HG02852 (cell line): Measurements from ENCODE around the gene ENPP6.
"Not testable (repeated sequence)": the region's sequence is repeated elsewhere in the genome, so short reads cannot be mapped to it uniquely, and the experiment has no call there.

ENCODE experiments used
- ATAC-seq: cut with Tn5 transposase; IDR thresholded peaks from one replicate; pipeline ENCODE4 v1.9.1; 2021; ENCODE audit warnings: mild to moderate bottlenecking, moderate library complexity; ENCODE audit not compliant: unreplicated experiment

Gene ENPP6

DNA sequence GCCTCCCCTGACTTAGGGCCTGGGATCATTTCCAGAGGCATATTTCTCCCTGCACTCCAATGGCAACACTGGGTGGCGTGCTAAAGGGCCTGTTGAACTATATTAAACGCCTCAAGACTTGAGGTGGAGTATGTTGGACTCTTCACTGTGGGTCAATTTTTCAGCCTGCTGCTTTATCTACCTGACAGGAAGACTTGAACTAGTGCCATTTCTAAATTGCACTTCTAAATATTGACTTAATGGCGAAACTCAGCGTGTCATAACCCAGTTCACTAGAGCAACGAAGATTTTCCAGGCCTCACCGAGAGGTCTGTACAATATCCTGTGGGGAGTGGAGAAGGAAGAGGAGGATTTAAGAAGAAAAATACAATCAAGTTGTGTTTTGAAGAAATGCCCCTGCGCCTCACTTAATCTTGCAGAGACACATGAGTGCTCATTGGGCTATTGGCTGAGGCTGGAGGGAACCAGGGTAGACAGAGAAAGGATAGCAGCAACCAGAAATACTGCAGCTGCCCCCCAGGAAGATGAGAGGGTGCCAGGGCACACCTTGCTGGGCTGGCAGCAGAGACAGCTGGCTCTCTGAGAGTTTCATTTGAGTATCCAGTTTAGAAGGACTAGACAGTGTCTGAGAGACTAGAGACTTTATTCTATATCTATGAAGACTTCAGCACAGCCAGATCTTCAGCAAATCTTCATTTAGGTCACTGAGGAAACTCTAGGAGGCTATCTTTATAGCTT, 67.4 kb downstream of the ENPP6 start:
- no peak for ATAC-seq

DNA sequence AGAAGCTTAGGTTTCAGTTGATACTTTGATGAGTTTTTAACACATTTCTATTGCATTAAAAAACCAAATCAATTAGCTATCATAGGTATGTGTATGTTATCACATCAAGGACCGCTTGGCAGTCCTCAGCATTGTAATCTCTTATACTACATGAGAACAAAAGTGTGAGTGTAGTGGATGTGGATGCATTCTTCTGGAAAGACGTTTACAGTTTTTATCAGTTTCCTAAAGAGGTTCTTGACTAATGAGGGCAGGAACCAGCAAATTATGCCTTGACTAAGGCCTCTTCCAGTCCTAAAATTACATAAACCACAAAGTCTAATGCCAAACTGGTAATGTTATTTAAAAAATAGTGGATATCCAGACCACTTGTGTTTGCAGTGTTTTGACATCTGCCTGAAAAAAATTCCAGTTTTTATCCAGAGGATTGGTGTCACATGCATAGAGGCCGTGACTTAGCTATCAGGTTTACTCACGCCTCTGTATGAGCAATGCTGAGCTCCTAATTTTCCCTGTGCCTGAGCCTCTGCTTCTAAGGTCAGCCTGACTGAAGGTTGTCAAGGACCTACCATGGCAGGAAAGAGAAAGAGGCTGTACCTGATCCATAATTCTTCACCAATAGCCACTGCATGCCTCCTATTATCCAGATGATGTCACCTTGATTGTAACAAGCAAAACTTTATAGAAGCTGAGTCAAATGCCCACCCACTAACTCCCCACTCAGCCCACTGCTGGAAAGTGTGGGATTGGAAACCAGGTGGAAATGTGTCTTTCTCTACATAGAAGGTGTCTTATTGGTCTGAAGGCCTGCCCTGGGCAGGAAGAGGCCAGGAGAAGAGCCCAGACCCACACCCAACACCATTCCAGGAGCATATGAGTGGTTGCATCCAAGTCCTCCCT, 68.7 kb downstream of the ENPP6 start:
- ATAC-seq, result no peak

GRCh38 chr4:184147858-184148737, 69.6 kb downstream of the ENPP6 start:
- no peak for ATAC-seq

DNA sequence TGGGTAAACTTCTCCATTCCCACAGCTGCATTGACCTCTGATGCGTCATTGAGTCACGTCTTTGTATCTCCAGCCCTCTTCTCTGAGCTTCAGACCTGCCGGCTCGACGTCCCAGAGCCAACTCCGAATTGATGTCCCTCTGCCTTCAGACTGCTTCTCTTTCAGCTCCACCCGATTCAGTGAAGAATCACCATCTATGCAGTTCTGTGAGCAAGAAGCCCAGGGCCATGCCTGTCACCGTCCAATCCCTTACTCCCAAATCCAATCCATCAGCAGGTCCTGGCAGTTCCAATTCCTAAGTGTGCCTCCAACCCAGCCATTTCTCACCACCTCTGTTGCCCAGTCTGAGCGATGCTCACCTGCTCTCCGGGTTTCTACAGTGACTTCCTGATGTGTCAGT, 70.7 kb downstream of the ENPP6 start:
- ATAC-seq, result no peak

DNA sequence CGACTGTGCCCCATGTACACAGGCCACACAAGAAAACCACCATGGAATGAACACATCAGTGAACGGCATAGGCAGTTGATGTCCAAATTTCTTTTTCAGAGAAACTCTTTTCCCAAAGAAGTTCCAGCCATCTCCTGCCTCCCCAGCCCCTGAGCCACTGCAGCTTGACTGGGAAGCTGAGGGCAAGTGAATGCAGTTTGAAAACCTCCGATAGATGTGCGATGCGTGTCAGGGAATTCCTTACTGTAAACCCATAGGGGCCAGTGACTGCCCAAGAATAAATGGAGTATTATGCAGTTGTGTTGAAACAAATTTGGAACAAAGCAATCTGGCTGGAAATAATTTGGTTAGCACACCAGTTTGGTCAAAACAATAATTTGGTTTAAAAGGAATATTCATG, 72.1 kb downstream of the ENPP6 start:
- ATAC-seq, result no peak

DNA sequence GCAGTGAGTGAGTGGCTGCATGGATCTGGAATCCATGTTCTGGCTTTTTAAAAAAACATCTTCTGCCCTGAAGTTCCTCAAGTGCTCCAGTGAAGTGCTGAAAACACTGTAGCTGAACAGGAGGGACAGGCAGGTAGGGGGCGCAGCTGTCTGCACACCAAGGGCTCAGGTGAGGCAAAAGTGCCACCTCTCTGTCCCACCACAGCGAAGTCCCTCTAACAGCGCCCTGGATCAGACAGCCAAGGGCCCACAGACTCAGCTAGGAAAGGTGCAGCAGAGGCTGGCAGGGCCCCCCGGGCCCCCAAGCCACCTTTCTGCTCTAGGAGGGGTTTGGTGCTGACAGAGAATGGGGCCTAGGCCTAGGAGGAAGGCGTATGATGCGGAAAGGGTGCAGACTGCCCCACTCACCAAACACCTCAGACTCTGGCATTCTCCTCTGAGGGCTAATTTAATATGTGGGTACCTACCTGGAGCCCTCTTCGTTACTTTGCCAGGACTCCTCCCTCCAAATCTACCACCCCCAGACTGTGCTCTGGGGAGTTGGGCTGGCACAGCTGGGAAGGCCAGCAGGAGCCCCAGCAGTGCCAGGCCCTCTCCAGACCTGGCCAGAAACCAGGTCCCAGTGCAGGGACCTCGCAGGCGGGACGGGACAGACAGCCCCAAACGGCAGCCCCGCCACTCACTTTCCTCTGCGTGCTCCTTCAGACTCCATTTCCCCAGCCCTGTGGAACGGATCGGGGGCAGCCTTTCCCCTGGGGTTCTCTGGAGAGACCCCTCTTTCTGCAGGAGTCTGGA, 73.7 kb downstream of the ENPP6 start:
- no peak for ATAC-seq

DNA sequence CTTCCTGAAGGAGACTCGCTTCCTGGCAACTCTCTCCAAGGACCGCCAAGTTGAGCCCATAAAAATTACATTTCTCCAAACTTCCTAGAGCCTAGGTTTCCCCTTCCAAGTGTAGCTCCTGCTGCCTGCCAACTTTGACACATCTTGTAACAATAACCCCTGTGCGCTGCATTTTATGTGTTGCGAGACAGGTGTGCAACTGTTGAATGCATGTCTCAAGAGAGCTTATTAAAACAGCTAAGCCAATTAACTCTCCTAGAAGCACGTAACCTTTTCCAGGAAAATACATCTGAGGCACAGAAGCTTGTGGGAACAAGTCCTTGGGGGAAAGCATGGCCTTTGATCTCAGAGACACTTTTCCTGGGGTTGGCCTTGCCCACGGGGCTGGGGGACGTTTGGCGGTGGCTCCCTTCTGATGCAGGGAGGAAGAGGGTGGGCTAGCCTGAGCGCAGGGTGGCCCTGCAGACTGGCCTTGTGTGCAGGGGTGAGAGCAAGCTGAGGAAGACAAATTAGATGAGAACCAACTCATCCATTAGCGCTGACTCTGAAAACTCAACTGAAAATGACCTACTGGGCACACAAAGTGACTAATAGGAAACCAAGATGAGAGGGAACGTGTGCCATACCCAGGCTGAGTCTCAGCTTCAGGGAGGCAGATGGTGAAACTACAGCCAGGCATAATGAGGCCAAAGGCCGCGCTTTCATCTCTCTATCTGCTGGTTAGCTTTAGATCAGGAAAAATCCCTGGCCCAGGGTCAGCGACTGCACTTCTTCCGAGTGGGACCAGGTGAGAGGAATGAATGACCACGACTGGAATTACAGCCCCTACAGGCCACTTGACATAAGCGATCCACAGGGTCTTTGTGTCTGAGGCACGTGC, 75.3 kb downstream of the ENPP6 start:
- ATAC-seq, result no peak

DNA sequence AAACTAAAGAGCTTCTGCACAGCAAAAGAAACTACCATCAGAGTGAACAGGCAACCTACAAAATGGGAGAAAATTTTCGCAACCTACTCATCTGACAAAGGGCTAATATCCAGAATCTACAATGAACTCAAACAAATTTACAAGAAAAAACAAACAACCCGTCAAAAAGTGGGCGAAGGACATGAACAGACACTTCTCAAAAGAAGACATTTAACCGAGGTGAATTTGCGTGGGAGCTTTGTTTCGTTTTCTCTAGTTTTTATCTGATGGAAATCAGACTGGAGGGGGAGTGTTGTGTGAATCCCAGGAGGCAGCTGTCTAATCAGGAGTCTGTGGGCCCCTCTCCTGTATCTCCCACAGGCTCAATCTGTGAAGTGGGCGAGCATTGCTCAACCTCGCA, 76.8 kb downstream of the ENPP6 start:
- not testable (repeated sequence) for ATAC-seq

DNA sequence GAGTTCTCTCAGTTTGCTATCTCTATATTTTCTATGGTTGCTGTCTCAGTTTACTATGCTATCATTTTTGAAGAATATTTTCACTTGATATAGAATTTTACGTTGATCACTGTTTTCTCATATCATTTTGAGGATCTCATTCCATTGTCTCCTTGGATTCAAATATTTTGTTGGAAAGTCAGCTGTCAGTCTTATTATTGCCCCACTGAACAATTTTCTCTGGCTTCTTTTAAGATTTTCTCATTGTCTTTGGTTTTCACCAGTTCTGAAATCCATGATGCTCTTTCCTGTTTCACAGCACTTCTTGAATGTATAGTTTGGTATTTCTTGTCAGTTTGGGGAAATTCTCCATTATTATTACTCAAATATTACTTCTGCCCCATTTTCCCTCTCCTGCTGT, 81.1 kb downstream of the ENPP6 start:
- ATAC-seq, result no peak

DNA sequence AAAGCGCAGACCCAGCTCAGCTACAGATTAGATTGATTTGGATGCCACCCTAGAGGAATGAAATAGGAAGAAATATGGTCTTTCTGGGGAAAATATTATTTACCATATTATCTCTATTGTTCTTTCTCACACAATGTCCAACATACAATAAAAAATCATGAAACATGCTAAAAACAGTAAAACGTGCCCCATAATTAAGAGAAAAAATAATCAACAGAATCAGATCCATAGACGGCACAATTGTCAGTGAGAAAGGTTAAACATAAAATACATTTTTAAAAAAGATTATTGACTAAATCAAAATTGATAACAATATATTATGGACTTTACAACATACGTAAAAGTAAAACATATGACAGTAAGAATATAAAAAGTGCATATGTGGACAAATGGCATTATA, 90.9 kb downstream of the ENPP6 start:
- ATAC-seq, result no peak

- ATAC-seq, result no peak
Measured at GRCh38 chr4:184122631-184123408, 94.9 kb downstream of the ENPP6 start.

GRCh38 chr4:184120549-184121127, 97.0 kb downstream of the ENPP6 start:
- no peak for ATAC-seq

GRCh38 chr4:184117662-184118199, 99.9 kb downstream of the ENPP6 start:
- ATAC-seq, result no peak

DNA sequence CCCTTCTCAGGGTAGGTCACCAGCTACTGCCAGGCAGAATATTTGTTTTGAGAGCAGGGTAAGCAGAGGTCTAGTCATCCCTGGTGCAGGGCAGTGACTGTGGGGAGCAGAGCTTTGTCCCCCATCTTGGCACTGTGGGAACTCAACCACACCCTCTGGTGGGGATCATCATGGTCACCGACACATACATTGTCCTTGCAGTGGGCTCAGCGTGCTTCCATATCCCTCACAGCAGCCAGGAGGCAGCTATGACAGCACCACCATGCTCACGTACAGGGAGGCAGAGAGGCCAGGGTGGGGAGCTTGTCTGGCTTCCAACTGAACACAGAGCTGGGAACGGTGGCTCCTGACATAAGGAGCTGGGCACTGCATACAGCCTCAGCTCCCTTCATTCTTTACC, 102.3 kb downstream of the ENPP6 start:
- ATAC-seq, result no peak

- no peak for ATAC-seq
Measured at GRCh38 chr4:184114431-184114830, 103.2 kb downstream of the ENPP6 start.

DNA sequence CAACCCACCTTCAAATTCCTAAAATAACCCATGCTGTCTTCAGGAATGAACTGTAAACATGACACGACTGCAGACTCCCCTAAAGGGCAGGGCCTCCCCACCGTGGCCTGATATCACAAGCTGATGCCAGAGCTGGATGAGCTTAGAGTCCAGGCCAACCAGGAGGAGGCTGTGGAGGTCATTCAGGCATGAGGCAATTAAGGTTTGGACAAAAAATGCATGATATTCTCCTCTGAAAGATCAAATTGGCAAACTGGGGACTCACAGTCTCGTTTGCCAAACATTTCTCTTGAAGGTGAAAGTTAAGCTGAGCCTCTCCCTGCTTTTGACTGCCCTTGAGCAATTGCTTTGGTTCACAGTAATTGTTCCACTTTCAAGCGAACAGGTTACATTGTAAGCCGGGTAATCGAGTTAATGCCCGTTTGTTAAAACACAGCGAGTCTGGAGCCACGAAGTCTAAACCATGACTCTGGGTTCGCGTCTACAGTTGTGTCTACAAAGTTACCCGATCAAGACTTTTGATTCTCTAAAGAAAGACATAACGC, 105.6 kb downstream of the ENPP6 start:
- no peak for ATAC-seq

GRCh38 chr4:184111233-184111832, 106.3 kb downstream of the ENPP6 start:
- no peak for ATAC-seq
